Keratinocyte (primary cell): ENCODE results near the gene SNCA. TPM values are rescaled to one million over a fixed set of nuclear protein-coding genes. Genes with fewer than 3 reads are reported as not detected.

ENCODE experiments used
- DNase-seq: peaks from one replicate; pipeline ENCODE4 v3.0.0-alpha.2; 2011; ENCODE audit warnings: low read depth, missing footprints, low spot score
- FAIRE-seq: peaks from 2 replicates; lab custom pipeline; 2011; peaks lifted over from hg19 to GRCh38; lab: Jason Lieb, UNC
- H2AFZ ChIP-seq: 2 replicates; pipeline ENCODE4 v1.6.0; 2012; ENCODE audit warnings: low read length, control low read depth, inconsistent platforms; ENCODE audit not compliant: control insufficient read depth
- H3K27ac ChIP-seq: 2 replicates; pipeline ENCODE4 v1.5.1; 2011; ENCODE audit warnings: low read length; ENCODE audit not compliant: control insufficient read depth, insufficient read depth
- H3K27me3 ChIP-seq: 3 replicates; pipeline ENCODE4 v1.6.0; 2011; ENCODE audit warnings: low read length; ENCODE audit not compliant: control insufficient read depth, insufficient read depth; ENCODE audit errors: extremely low read depth
- H3K36me3 ChIP-seq, 2 experiments: 2 replicates in 1 of 2; 3 replicates in 1 of 2; pipeline ENCODE4 v1.5.1; 2011; ENCODE audit warnings: low read length in 2 of 2, mild to moderate bottlenecking in 1 of 2; ENCODE audit not compliant: control insufficient read depth in 2 of 2, insufficient read depth in 2 of 2; ENCODE audit errors: extremely low read depth in 1 of 2
- H3K4me1 ChIP-seq: 3 replicates; pipeline ENCODE4 v1.5.1; 2011; ENCODE audit warnings: low read length; ENCODE audit not compliant: control insufficient read depth, insufficient read depth; ENCODE audit errors: extremely low read depth
- H3K4me2 ChIP-seq: 3 replicates; pipeline ENCODE4 v1.6.0; 2011; ENCODE audit warnings: low read depth, low read length; ENCODE audit not compliant: control insufficient read depth, insufficient read depth; ENCODE audit errors: extremely low read depth
- H3K4me3 ChIP-seq, 3 experiments: fragments of 200-600 bp in 1 of 3; sonication (generic) in 1 of 3; 2 replicates in 2 of 3; 3 replicates in 1 of 3; pipeline ENCODE4 v1.5.1; 2011 to 2016; ENCODE audit warnings: low read length in 3 of 3, mild to moderate bottlenecking in 3 of 3, control low read depth in 2 of 3, inconsistent platforms in 1 of 3, low read depth in 1 of 3, mixed read lengths in 1 of 3, mixed run types in 1 of 3, moderate library complexity in 1 of 3; ENCODE audit not compliant: control insufficient read depth in 2 of 3, insufficient read depth in 2 of 3; ENCODE audit errors: extremely low read depth in 1 of 3
- H3K79me2 ChIP-seq: 2 replicates; pipeline ENCODE4 v1.6.0; 2012; ENCODE audit warnings: low read length; ENCODE audit not compliant: control insufficient read depth, insufficient read depth
- H3K9ac ChIP-seq: 3 replicates; pipeline ENCODE4 v1.6.0; 2011; ENCODE audit warnings: low read length; ENCODE audit not compliant: control insufficient read depth, insufficient read depth; ENCODE audit errors: extremely low read depth
- H3K9me1 ChIP-seq: 3 replicates; pipeline ENCODE4 v1.6.0; 2011; ENCODE audit warnings: low read length; ENCODE audit not compliant: control insufficient read depth, insufficient read depth; ENCODE audit errors: extremely low read depth
- H3K9me3 ChIP-seq: 2 replicates; pipeline ENCODE4 v1.5.1; 2012; ENCODE audit warnings: low read depth, low read length; ENCODE audit not compliant: control insufficient read depth
- H4K20me1 ChIP-seq: 3 replicates; pipeline ENCODE4 v1.6.0; 2011; ENCODE audit warnings: low read length; ENCODE audit not compliant: control insufficient read depth, insufficient read depth; ENCODE audit errors: extremely low read depth
- CTCF ChIP-seq, 3 experiments: IDR thresholded peaks in 1 of 3; conservative IDR thresholded peaks in 1 of 3; optimal IDR thresholded peaks in 1 of 3; 2 replicates in 2 of 3; 3 replicates in 1 of 3; pipeline versions ENCODE3 to v1.5.1; 2011; ENCODE audit warnings: low read length in 3 of 3, mild to moderate bottlenecking in 3 of 3, moderate library complexity in 2 of 3, control low read depth in 1 of 3, inconsistent platforms in 1 of 3; ENCODE audit not compliant: insufficient read depth in 2 of 3; ENCODE audit errors: extremely low read depth in 1 of 3
- EZH2 ChIP-seq: IDR thresholded peaks from one replicate; pipeline ENCODE4 v1.6.1; 2012; ENCODE audit warnings: inconsistent platforms, mild to moderate bottlenecking, low read length, moderate library complexity
- dilution Hi-C: fragments of 300-500 bp; cut with MboI; formaldehyde crosslinking; loops from one replicate; pipeline ENCODE4 v1.7.0; 2020; ENCODE audit warnings: low sequenced_read_pairs; ENCODE audit not compliant: extremely low pct_ligation_motif_present
- polyA plus RNA-seq, 5 experiments: library from polyadenylated mRNA; depleted of rRNA in 3 of 5; stranded (reverse) in 3 of 5; stranded (forward) in 1 of 5; unstranded in 1 of 5; fragments of >200 nt; gene quantifications; 1 replicate in 1 of 5; 2 replicates in 3 of 5; 3 replicates in 1 of 5; pipeline versions ENCODE4 v1.2.1 to v1.2.3, GENCODE V29; 2011 to 2012; ENCODE audit warnings: missing spikeins in 2 of 5, low read depth in 1 of 5, low replicate concordance in 1 of 5

The SNCA gene
- polyA plus RNA-seq, 1 donor (not counting 4 experiments of a cell fraction or from before 2014, with no cell fraction given): 61.3 TPM

GRCh38 chr4:89813197-89813596, 23.8 kb downstream of the SNCA start:
- TF ChIP-seq EZH2 (no peak), CTCF (optimal IDR thresholded peaks at IDR 0.05 in 1 of 3, IDR thresholded peaks at IDR 0.05 in 1 of 3, conservative IDR thresholded peaks at IDR 0.05 in 1 of 3; ENCODE audit: extremely low read depth in 1 of 3, insufficient read depth in 2 of 3, low read length in 3 of 3) (no peak)
- no peaks in the 10 kb centered on the region for H3K4me1 ChIP-seq
- no peaks in the 10 kb centered on the region for H4K20me1 ChIP-seq
- H3K27me3 ChIP-seq: no peaks in the 10 kb centered on the region
- no peak overlapping the region for H3K4me2 ChIP-seq
- no peak for DNase-seq
- no peak overlapping the region for H3K9ac ChIP-seq
- FAIRE-seq: no peak
- no peaks in the 10 kb centered on the region for H3K36me3 ChIP-seq
- H3K79me2 ChIP-seq: no peaks in the 10 kb centered on the region
- no peak overlapping the region for H2AFZ ChIP-seq
- dilution Hi-C loops: no loop called here
- H3K27ac ChIP-seq: no peak overlapping the region
- H3K9me3 ChIP-seq: no peaks in the 10 kb centered on the region
- H3K9me1 ChIP-seq: no peaks in the 10 kb centered on the region
- no peak overlapping the region for H3K4me3 ChIP-seq

GRCh38 chr4:89807441-89808140, 29.4 kb downstream of the SNCA start:
- Histone ChIP-seq H4K20me1 (no peaks in the 10 kb centered on the region), H3K9me1 (no peaks in the 10 kb centered on the region), H2AFZ (no peak overlapping the region), H3K27me3 (no peaks in the 10 kb centered on the region), H3K4me2 (no peak overlapping the region), H3K9ac (no peak overlapping the region), H3K36me3 (no peaks in the 10 kb centered on the region), H3K79me2 (no peaks in the 10 kb centered on the region), H3K4me1 (no peaks in the 10 kb centered on the region), H3K4me3 (no peak overlapping the region), H3K27ac (no peak overlapping the region), H3K9me3 (no peaks in the 10 kb centered on the region)
- DNase-seq (no peak), FAIRE-seq (no peak)
- dilution Hi-C loops: no loop called here
- TF ChIP-seq EZH2: no peak
- no peak for TF ChIP-seq CTCF (optimal IDR thresholded peaks at IDR 0.05 in 1 of 3, IDR thresholded peaks at IDR 0.05 in 1 of 3, conservative IDR thresholded peaks at IDR 0.05 in 1 of 3; ENCODE audit: extremely low read depth in 1 of 3, insufficient read depth in 2 of 3, low read length in 3 of 3)
